Amygdala (tissue), 56 donors: Measurements from ENCODE around the gene C9orf85.
"Not testable (repeated sequence)": the region's sequence is repeated elsewhere in the genome, so short reads cannot be mapped to it uniquely, and the experiment has no call there.

Source experiments
- DNase-seq, 56 donors: peaks; one replicate each; lab custom pipeline; 2025; lab: John Stamatoyannopoulos, UW

Gene C9orf85

DNA sequence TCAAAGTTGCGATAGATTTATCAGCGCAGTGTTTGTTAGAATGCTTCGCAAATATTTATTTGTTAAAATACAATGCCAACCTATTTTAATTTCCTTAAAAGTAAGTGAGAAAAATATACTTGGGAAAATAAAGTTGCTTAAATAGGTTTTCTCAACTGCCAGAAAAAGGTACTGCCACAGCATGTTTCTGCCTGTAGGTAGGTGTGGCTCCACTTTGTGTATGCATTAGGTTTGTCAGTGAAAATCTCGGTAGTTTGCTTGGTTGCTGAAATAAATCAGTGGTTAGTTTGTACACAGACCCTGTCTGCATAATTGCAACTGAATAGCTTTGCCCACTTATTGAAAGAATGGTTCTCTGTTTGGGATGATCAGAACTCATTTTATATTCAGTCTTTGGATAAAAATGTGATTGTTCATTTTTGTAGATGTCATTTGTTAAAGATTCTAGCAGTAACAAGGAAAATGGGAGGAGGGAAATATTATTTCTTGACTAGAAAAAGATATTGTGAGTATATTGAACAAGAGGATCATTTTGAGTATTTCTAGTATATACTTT lies 25.7 kb downstream of the C9orf85 start:
- DNase-seq, result peak in 7 of 56 donors; percentile 3 to 23 (median 11)

DNA sequence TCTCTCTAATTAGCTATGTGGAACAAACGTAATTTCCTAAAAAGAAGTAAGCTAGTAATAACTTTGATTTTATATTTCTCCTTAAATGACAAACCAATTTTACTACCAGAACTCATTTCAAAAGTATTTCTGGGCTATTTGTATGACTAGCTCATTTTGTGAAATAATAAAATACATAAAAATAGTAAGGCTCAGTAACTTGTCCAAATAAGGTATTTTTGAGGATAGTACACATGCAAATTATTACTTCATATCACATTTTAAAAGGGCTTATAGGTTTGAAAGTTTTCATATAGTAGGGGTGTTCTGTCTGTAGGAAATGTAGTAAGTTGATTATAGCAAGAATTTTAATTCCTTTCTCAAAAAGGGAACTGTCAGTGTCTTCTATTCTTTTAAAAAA lies 26.5 kb downstream of the C9orf85 start:
- no peak for DNase-seq

DNA sequence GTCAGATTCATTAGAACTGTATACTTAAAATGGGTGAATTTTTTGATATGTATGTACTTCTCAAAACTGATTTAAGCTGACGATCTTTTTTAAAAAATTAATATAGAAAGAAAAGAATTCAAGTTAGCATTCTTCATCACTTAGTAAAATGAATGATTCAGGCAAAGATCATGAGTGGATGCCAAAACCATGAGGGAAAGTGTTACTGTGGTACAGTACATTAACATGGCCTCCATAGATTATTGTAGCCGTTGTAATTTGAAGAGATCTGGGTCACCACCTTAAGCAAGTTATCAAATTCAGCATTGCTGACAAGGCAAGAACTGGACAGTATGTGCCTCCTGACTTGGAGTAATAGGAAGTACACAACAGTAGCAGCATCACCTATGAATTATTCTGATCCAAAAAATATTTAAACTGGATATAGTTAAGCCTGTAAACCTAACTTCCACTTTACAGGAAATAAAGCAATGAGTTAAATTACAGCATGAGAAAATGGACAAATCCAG lies 29.7 kb downstream of the C9orf85 start:
- no peak for DNase-seq

DNA sequence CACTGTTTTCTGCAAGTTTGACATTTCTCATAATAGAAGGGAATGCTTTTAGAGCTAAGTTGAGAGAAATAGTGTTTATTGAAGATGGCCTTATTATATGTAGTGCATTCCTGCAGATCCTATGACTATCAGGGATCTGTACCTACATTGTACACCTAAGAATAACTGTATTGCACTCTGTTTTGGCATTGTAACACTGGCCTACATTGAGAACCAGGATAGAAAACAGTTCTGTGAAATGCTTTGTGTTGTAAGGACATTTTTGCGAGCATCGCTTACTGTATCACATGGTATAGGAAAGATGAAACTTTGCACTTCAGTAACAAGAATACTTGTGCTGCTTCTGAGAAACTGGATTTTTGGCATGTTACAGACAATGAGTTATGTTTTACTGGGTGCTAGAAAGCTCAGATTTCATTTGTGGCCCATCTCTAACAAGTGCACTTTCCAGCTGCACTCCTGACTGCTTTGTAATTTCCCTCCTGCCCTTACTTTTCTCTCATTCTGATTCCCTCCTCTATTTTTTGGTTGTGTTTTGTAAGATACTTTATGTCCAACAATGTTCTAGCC lies 30.6 kb downstream of the C9orf85 start:
- no peak for DNase-seq

DNA sequence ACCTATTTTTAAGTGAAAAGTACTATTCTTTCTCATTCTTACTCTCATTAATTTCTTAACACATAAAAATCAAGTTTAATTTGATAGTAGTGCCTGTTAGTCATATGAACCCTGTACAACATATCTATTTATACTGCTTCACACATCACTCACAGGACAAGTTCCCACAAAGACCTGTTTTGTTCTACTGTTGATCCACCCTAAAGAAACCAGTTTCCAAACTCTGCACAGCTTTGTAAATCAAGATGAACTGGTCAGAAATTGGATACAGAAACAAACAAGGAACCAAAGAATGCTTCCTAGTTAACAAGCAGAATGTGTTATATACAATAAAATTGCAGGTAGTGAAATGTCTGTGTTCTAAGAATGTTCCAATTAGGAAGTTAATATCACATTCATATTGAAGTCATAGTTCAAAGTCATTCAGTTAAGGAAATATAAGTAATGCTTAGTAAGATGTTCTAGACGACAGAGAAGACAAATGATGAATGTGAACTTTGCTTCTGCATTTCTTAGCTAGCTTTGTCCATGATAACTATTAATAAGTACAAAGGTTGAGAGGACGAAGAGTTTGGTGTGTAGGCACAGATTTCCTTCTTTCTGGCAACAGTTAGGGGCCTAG lies 33.4 kb downstream of the C9orf85 start:
- DNase-seq, result no peak

DNA sequence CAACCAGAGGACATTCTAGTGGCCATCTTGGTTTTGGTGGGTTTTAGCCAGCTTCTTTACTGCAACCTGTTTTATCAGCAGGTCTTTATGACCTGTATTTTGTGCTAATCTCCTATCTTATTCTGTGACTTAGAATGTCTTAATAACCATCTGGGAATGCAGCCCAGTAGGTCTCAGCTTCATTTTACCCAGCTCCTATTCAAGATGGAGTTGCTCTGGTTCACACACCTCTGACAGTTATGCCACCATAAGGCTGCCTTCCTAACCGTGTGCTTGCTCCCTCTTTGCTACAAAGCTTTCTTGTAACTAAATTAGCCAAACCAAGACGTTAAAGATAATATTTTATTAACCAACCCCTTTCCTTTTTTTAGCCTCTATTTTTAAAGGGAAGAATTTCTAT lies 43.2 kb downstream of the C9orf85 start:
- not testable (repeated sequence) for DNase-seq

DNA sequence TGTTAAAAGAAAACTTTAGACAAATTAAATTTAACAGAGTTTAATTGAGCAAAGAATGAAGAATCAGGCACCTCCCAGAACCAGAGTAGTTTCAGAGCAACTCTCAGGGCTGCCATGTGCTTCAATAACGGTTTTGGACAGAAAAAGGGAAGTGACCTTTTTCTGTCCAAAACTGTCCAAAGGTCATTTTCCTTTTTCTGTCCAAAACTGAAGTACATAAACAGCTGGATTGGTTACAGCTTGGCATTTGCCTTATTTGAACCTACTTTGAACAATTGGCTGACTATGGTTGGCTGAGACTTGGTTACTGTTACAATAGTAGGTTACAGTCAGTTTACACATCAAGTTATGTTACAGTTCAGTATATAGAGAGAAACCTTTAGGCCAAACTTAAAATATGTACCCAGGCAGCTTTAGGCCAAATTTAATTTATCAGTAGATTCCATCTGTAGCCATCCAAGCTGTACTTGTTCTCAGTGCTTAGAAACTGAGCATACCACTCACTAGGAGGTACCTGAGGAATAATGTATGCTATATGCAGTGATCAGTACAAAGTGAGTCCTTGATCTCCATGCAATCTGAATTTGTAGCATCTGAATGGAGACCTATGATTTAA lies 44.0 kb downstream of the C9orf85 start:
- no peak for DNase-seq

DNA sequence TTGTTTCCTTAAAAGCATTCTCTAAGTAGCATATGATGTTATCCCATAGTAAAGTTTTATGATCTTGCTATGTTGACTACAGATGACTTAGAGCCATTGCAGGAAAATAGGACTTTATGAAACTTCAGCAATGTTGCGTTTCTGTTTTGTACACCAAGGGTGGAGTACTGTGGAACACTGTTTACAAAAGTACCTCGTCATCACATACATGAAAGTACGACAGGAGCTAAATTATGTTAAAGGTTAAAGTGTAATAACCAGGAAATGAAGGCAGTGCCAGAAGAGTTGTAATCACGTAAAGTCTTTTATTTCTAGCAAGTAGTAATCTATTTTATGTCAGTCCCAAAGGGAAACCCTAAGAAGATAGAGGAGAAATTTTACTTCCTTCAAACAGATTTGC lies 50.9 kb downstream of the C9orf85 start:
- DNase-seq, result no peak

DNA sequence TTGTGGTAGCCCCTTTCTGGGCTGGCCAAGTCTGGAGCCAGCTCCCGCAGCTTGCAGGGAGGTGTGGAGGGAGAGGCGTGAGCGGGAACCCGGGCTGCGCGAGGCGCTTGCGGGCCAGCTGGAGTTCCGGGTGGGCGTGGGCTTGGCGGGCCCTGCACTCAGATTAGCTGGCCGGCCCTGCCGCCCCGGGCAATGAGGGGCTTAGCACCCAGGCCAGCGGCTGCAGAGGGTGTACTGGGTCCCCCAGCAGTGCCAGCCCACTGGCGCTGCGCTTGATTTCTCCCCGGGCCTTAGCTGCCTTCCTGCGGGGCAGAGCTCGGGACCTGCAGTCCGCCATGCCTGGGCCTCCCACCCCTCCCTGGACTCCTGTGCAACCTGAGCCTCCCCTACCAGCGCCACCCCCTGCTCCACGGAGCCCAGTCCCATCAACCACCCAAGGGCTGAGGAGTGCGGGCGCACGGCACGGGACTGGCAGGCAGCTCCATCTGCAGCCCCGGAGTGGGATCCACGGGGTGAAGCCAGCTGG lies 52.1 kb downstream of the C9orf85 start:
- DNase-seq, result not testable (repeated sequence)

DNA sequence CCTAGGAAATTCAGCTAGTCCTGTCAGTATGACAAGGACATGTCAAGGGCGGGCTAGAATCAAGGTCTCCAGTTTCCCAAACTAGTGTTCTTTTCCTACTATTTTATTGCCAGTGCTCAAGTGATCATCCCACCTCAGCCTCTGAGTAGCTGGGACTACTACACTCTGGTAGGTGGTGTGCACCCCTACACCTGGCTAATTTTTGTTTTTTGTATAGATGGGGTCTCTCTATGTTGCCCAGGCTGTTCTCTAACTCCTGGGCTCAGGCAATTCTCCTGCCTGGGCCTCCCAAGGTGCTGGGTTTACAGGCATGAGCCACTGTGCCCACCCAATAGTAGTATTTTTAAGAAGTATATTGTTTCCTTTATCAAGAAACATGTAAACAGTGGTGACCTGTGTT lies 54.0 kb downstream of the C9orf85 start:
- no peak for DNase-seq

DNA sequence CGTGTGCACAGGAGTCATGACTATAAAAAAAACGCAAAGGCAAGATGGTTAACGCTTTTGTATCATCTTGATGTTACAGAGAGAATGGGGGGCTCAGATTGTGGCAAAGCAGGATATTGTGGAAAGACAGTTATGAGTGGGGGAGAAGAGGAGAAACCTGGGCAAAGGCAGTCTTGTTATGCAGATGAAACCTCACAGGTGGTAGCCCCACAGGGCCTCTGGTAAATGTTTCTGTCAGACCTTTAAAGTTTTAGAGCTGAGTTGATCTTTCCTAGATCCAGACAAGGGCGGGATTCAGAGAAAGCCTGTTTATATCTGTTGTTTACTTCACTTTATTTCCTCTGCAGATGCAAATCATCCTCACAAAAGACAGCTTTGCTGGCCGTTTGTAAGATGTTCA lies 55.2 kb downstream of the C9orf85 start:
- no peak for DNase-seq

DNA sequence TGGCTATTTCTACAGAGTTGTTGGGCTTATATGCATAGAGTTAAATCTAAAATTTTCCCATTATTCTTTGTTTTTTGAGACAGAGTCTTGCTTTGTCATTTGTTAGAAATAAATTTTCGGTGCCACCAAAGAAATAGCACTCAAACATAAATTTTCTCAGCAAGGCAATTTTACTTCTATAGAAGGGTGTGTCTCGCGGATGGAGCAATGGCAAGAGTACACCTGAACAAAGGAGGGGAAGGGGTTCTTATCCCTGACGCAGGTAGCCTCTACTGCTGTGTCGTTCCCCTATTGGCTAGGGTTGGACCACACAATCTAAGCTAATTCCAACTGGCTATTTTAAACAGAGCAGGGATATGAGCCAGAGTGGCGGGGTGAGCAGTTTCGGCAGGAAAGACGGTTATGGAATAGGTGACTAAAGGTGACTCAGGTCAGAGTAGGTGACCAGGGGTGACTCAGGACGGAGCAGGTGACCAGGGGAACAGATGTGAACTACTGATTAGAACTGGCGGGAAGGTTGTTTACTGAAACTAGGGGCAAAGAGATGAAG lies 57.2 kb downstream of the C9orf85 start:
- DNase-seq, result no peak

DNA sequence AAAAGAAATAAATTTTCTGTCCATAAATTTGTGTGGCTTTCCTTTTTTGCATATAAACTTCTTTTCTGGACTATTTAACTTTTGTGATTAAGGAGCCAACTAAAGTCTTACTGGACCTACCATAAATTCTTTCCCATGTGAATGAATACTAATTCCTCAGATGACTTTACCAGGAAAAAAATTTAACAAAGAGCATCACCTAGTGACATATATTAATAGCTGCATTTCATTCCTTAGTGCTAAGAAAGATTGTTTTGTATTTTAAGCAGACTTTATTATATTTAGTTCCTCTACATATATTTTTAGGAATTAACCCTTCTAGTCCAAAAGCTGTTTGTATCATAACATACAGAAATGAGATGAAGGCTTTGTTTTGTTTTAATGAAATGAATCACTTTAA lies 64.4 kb downstream of the C9orf85 start:
- no peak for DNase-seq

DNA sequence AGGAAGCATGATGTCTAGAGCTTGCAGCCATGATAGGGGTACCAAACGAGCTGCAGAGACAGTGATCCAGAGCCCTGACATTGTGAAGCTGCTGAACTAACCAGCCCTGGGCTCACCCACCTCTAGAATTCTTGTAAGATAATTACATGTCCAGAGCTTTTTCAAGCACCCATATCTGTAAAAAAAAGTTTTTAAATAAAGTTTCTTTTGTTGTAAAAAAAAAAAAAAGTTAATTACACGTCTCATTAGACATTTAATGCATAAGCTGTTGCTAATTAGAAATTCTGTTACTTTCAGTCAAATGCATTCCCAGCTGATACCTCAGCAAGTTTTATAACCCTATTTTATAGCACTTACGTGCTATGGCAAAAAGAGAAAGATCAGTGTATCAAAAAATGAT lies 65.6 kb downstream of the C9orf85 start:
- DNase-seq, result no peak

DNA sequence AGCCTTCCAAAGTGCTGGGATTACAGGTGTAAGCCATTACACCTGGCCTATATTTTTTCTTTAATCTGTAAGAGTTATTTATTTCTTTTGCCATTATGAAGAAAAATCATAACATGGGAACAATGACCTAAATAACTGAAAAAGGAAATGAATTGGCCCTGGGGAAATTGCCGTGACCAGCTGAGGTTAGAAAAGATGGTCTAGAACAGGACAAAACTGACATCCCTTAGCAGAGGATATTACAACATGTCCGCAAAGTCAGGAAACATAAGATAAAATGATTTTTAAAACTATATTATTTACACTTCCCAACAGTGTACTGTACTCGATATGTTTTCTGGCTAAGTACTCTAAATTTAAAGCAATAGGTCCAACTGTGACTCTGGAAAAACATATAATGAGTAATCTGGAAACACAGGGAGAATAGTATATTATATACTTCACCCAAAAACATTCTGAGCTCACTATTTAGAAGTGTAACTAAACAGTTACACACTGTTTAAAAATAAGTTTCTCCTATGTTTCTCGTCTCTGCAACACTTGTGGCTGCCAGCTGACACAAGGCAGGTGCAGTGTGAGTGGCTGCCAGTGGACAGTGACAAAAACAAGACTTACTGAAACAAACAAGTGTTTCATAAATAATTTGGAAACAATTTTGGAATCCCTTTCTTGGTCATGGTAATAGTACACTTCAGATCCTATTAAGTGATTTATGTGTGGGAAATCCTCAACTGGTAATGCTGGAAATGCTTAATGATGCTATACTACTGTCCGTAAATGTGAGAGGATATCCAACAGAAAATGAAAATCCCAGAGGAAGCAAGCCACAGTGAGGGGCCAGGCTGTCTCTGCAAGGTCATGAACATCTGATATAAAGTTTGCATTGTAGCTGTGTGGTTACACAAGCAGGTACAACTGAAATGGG lies 69.1 kb downstream of the C9orf85 start:
- peak in 1 of 56 donors; percentile 1 for DNase-seq

DNA sequence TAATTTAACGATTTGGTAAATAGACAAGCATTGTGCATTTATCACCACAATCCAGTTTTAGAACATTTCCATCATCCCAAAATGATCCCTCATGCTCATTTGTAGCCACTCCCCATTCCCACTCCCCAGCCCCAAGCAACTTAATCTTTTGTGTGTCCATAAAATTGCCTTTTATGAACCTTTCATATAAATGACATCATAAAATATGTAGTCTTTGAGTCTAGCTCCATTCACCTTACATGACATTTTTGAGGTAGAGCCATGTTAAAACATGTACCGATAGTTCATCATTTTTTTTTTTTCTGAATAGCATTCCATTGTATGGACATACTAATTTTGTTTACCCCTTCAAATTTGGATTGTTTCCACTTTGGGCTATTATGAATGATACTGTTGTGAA lies 70.5 kb downstream of the C9orf85 start:
- DNase-seq, result no peak

DNA sequence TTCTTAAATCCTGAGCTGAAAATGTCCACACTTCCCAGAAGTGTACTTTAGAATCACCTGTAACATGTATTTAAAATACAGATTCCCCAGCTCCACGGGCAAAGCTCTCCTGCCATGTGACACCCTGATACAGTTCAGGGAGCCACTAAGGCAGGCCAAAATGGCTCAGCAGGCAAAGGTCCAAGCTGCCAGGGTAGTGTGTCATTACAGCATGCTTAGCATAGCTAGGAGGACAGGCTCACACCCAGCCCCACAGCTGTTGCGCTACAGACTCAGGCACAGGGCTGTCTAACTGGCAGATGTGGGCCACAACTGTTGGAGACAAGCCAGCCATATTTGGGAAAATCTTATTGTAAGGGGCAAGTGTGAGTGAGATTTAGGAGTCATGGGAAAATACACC lies 73.0 kb downstream of the C9orf85 start:
- DNase-seq, result no peak

DNA sequence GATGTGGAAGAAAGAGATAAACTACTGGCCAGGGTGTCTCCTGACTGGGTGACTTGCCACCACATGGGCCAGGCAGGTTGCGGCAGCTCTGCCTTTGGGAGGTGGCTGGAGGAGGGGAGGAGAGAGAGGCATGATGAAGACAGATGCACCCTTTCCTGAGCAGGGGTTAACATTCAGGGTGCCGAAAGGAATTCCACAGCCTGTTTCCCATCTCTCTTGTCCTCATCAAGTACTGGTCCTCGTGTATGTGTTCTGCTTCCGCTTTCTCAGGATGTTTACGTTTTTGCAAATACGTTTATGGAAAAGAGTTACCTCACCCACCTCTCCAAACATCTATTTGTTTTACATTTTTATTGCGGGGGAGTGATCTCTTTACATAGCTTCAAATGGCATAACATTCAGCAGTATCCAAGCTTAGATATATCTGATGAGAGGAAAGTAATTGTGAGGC lies 73.4 kb downstream of the C9orf85 start:
- no peak for DNase-seq

DNA sequence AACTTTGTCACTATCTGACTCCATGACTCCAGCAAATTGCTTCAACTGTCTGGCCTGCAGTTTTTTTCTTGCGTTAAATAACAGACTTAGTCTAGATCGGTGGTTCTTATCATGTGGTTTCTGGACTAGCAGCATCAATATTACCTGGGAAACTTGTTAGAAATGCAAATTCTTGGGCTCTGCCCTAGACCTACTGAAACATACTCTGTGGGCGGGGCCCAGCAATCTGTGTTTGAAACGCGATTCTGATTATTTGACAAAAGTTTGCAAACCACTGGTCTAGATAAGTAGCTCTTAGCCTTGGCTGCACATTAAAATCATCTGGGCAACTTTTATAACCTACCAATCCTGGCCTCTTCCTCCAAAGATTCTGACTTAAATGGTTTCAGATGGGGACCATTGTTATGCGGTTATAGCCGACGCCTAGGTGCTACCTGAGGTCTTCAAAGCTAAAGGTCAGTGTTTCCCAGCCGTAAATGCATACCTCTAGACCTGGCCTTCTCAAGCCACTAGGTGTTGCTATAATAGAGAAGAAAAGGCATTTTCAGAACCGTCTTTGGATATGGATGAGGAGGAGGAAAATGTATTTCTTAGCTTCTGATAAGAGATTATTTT lies 74.0 kb downstream of the C9orf85 start:
- no peak for DNase-seq

DNA sequence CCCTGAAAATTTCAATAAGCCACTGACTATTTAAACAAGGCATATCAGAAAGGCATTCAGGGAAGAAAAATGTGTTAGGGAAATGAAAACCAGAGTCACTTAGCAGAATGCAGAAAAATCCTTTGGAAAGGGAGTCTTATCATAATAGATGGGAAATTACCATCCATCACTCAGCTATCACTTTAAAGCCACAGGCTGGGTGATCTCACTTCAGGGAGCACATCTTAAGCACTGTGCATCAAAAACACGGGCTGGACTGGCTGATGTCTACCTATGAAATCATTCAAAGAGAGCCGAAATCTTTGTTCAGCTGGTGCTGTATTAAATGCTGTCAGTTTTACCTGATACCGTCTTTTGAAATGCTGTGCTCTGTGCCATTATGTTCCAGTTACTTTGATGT lies 75.5 kb downstream of the C9orf85 start:
- no peak for DNase-seq
